ENCODE data around the gene OGDH.
"Not testable (repeated sequence)": the region's sequence is repeated elsewhere in the genome, so short reads cannot be mapped to it uniquely, and the experiment has no call there.

The OGDH gene

DNA sequence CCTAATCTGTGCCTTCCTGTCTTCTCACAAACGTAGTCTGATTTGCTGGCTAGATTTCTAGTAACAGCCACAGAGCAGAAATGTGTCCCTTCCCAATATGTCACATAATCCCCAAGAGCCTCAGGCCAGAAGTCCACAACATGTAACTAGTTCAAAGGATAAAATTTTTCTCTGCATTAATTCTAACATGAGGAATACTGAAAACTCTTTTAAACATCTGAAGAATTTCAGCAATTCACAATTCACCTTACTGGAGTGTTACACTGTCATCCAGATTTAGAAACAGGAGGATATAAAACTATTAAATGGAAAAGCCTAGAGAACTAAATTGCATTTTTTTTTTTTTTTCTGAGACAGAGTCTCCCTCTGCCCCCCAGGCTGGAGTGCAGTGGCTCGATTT lies 30.2 kb upstream of the OGDH start:
- peaks cover 32 to 54% of the 10 kb centered on the region in 2 donors for H3K4me1 ChIP-seq (ENCODE audit: control insufficient read depth in 1 of 2, insufficient read depth in 2 of 2, low read length in 2 of 2)
- H3K4me3 ChIP-seq (ENCODE audit: low read depth in 1 of 2, low read length in 2 of 2) = no peak overlapping the region
- no peak overlapping the region for H3K9ac ChIP-seq (ENCODE audit: low read depth in 1 of 2, low read length in 2 of 2)
- H3K36me3 ChIP-seq (ENCODE audit: control insufficient read depth in 1 of 2, insufficient read depth in 2 of 2, low read length in 2 of 2) = peaks cover 37 to 48% of the 10 kb centered on the region in 2 donors
- H3K27me3 ChIP-seq (ENCODE audit: control insufficient read depth in 1 of 2, insufficient read depth in 2 of 2, low read length in 2 of 2) = no peaks in the 10 kb centered on the region
- H3K9me3 ChIP-seq (ENCODE audit: control insufficient read depth in 1 of 2, low read length in 2 of 2) = no peaks in the 10 kb centered on the region
- H3K27ac ChIP-seq (ENCODE audit: low read depth, low read length) = no peak overlapping the region

DNA sequence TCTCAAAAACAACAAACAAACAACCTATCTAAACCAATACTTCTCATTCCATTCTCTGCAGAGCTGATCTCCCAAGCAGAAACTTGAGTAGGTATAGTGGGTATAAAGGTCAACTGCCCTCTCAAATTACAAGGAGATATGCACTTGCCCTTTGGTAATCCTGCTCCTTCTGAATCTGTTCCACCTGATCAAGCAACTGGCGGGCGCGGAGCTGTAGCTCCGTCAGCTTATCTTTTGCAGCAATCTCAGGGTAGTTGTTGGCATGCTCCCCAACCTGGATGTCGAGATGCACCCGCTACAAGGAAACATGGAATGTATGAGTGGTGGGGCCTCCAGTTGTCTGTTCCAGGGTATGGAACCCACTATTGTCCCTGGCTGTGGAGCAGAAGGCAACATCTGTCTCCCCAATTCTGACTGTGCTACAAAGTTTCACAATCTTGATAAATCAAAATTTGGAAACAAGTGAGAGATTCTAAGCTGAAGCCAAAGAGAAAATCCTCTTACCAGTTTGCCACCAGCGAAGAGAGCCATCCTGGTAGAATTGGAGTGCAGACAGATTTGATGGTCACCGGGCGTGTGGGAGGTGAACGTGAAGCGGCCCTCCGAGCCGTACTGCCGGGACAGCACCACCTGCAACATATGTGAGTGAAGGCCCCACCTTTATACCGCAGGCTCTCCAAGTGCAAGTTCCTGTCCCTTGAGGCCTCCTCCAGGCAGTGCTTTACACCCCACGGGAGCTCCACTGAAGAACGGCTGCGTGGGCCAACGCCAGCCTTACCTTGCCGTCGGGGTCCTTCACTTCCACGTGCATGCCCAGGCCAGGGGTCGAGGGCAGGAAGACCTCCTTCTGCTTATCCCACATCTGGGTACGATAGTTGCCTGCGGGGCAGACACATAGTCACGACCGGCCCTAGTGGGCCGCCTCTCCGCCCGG lies 25.2 kb upstream of the OGDH start:
- Histone ChIP-seq H3K36me3 (ENCODE audit: control insufficient read depth in 1 of 2, insufficient read depth in 2 of 2, low read length in 2 of 2) (peaks cover 26% of the 10 kb centered on the region in 2 donors), H3K27ac (ENCODE audit: low read depth, low read length) (peak overlapping the region; percentile 97), H3K9me3 (ENCODE audit: control insufficient read depth in 1 of 2, low read length in 2 of 2) (no peaks in the 10 kb centered on the region)

DNA sequence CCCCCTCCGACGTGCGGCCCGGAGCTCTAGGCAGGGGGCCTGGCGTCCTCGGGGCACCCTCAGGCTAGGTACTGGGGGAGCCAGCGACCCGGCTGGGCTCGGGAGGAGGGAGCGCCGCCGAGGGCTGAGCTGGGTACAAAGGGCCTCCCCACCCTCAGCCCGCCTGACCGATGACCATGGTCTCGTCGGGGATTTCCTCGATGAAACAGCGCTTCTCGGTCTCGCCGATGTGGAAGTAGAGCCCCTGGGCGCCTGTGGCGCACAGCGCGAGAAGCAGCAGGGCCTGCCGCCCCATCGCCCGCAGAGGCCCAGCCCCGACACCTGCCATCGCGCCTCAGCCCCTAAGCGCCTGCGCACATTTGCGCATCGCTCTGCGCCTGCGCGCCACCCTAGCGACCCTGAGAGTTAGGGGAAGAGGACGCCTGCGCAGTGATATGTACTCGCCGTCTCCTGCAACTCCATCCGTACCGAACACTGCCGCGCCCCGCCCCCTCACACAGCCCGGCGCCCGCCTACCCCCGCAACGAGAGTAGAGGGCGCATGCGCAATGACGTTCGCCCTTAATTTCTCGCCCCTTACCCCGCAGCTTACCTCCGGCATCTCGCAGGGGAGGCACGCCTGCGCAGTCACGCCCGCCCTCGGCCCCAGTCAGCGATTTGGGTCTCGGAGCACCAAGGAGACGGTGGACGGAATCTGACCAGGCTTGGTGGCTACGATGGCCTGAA lies 24.4 kb upstream of the OGDH start, which contains the start of gene TMED4:
Gene TMED4 (minus strand): TSS at position 353 of the 725 bp plus-strand sequence. CDS start 25 bp downstream, at position 328.
- no peaks in the 10 kb centered on the region for H3K9me3 ChIP-seq (ENCODE audit: control insufficient read depth in 1 of 2, low read length in 2 of 2)
- H3K9ac ChIP-seq (ENCODE audit: low read depth in 1 of 2, low read length in 2 of 2) = peak within 1 kb of the TSS; percentile 97 to 100
- H3K27ac ChIP-seq (ENCODE audit: low read depth, low read length) = peak within 1 kb of the TSS; percentile 97
- H3K4me3 ChIP-seq (ENCODE audit: low read depth in 1 of 2, low read length in 2 of 2) = peak within 1 kb of the TSS; percentile 96 to 98
- no peaks in the 10 kb centered on the region for H3K27me3 ChIP-seq (ENCODE audit: control insufficient read depth in 1 of 2, insufficient read depth in 2 of 2, low read length in 2 of 2)
- peaks cover 8 to 33% of the 10 kb centered on the region in 2 donors for H3K4me1 ChIP-seq (ENCODE audit: control insufficient read depth in 1 of 2, insufficient read depth in 2 of 2, low read length in 2 of 2)
- peaks cover 23 to 24% of the 10 kb centered on the region in 2 donors for H3K36me3 ChIP-seq (ENCODE audit: control insufficient read depth in 1 of 2, insufficient read depth in 2 of 2, low read length in 2 of 2)

More for the DNA sequence above, 25.2 kb upstream of the OGDH start:
- Histone ChIP-seq H3K9ac (ENCODE audit: low read depth in 1 of 2, low read length in 2 of 2) (peak overlapping the region; percentile 97 to 100), H3K4me1 (ENCODE audit: control insufficient read depth in 1 of 2, insufficient read depth in 2 of 2, low read length in 2 of 2) (peaks cover 8 to 33% of the 10 kb centered on the region in 2 donors), H3K27me3 (ENCODE audit: control insufficient read depth in 1 of 2, insufficient read depth in 2 of 2, low read length in 2 of 2) (no peaks in the 10 kb centered on the region), H3K4me3 (ENCODE audit: low read depth in 1 of 2, low read length in 2 of 2) (peak overlapping the region; percentile 96 to 98)

DNA sequence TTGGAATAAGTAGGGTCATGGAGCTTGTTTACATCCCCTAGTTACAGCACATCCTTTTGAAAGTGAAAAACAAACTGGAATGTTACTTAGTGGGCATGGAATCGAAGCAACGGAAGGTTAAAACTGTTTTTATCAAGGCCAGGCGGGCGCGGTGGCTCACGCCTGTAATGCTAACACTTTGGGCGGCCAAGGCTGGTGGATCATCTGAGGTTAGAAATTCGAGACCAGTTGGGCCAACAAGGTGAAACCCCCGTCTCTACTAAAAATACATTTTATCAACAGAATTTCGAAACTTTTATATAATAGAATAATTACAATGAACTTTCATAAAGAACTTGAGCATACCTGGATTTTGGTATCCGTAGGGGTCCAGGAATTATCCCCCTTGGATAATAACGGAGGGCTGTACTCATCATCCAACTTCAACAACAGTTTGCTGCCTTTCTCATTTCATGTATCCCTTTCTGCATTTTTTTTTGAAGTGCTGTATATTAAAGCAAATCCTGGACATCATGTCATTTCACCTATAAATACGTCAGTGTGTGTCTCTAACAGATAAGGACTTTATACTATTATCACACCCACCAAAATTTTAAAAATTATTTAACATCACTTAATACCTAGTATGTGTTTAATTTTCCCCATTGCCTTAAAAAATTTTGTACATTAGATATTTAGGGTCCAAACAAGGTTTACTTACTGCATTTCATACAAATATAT lies 23.1 kb upstream of the OGDH start:
- Histone ChIP-seq H3K4me1 (ENCODE audit: control insufficient read depth in 1 of 2, insufficient read depth in 2 of 2, low read length in 2 of 2) (peaks cover 8 to 33% of the 10 kb centered on the region in 2 donors), H3K9me3 (ENCODE audit: control insufficient read depth in 1 of 2, low read length in 2 of 2) (no peaks in the 10 kb centered on the region), H3K36me3 (ENCODE audit: control insufficient read depth in 1 of 2, insufficient read depth in 2 of 2, low read length in 2 of 2) (peaks cover 17 to 24% of the 10 kb centered on the region in 2 donors), H3K27ac (ENCODE audit: low read depth, low read length) (peak overlapping the region; percentile 97), H3K27me3 (ENCODE audit: control insufficient read depth in 1 of 2, insufficient read depth in 2 of 2, low read length in 2 of 2) (no peaks in the 10 kb centered on the region), H3K9ac (ENCODE audit: low read depth in 1 of 2, low read length in 2 of 2) (peak overlapping the region; percentile 73 to 93), H3K4me3 (ENCODE audit: low read depth in 1 of 2, low read length in 2 of 2) (peak overlapping the region; percentile 68 to 91)

DNA sequence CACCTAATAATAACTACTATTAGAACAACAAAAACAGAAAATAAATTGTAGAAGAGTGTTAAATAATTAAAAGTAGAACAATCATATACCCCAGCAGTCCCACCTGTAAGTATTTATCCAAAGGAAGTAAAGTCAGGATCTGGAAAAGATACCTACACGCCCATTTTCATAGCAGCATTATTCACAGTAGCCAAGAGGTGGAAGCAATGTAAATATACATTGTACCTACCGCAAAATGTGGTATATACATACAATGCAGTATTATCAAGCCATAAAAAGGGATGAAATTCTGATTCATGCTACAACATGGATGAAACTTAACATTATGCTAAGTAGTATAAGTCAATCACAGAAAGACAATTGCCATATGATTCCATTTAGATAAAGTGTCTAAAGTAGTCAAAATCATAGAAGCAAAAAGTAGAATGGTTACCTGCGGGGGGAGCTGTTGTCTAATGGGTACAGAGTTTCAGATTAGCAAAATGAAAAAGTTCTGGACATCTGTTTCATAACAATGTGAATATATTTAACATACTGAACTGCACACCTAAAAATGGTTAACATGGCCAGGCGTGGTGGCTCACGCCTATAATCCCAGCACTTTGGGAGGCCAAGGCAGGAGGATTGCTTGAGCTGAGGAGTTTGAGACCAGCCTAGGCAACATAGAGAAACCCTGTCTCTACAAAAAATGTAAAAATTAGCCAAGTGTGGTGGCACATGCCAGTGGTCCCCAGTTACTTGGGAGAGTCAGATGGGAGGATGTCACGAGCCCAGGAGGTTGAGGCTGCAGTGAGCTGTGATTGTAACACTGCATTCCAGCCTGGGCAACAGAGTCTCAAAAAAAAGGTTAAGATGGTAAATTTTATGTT lies 18.4 kb upstream of the OGDH start:
- Histone ChIP-seq H3K36me3 (ENCODE audit: control insufficient read depth in 1 of 2, insufficient read depth in 2 of 2, low read length in 2 of 2) (no peaks in the 10 kb centered on the region), H3K9me3 (ENCODE audit: control insufficient read depth in 1 of 2, low read length in 2 of 2) (no peaks in the 10 kb centered on the region), H3K9ac (ENCODE audit: low read depth in 1 of 2, low read length in 2 of 2) (peak overlapping the region in 1 of 2 donors; percentile 7), H3K4me1 (ENCODE audit: control insufficient read depth in 1 of 2, insufficient read depth in 2 of 2, low read length in 2 of 2) (peaks cover 0 to 2% of the 10 kb centered on the region in 2 donors), H3K27me3 (ENCODE audit: control insufficient read depth in 1 of 2, insufficient read depth in 2 of 2, low read length in 2 of 2) (no peaks in the 10 kb centered on the region), H3K4me3 (ENCODE audit: low read depth in 1 of 2, low read length in 2 of 2) (no peak overlapping the region), H3K27ac (ENCODE audit: low read depth, low read length) (no peak overlapping the region)

DNA sequence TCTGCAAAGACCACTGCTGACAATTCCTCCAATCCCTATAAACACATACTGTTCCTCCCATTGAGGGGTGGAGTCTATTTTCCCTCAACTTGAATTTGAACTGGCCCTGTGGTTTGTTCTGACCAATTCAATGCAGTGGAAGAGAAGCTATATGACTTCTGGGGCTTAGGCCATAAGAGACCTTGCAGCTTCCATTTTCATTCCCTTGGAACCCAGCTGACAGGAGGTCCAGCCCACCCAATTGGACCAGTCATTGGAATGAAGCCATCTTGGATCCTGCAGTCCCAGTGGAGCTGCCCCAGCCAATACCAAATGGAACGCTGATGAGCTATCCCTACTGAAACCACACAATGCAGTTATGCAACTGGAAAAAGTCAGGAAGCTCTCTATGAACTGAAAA lies 15.5 kb upstream of the OGDH start:
- no peaks in the 10 kb centered on the region for H3K4me1 ChIP-seq (ENCODE audit: control insufficient read depth in 1 of 2, insufficient read depth in 2 of 2, low read length in 2 of 2)
- H3K4me3 ChIP-seq (ENCODE audit: low read depth in 1 of 2, low read length in 2 of 2) = no peak overlapping the region
- no peaks in the 10 kb centered on the region for H3K27me3 ChIP-seq (ENCODE audit: control insufficient read depth in 1 of 2, insufficient read depth in 2 of 2, low read length in 2 of 2)

DNA sequence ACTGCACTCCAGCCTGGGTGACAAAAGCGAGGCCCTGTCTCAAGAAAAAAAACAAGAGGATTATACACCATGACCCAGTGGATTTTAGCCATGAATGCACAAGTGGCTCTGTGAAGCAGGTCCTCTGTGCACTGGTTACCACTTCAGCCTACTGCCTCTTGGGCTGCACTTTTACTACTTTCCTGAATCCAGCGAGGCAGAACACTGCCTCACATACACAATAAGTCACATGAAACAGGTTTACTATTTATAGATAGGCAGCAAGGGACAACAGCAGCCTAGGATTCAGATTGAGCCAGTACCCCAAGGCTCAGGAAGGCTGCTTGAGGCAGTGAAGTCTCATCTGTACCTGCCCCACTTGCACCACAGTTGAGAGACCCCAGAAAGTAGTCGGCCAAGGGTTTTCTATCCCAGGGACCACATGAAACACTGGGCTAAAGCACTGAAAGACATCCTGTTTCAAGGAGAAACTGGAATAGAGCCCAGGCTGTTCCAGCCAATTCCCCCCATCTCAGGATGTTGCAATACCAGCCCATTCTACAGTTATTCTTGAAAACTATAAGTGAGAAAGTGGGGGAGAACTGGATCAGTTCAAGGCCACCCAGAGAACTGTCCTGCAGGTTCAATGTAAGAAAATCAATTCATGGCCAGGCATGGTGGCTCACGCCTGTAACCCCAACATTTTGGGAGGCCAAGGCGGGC lies 10.3 kb upstream of the OGDH start:
- H3K27ac ChIP-seq (ENCODE audit: low read depth, low read length) = no peak overlapping the region
- H3K36me3 ChIP-seq (ENCODE audit: control insufficient read depth in 1 of 2, insufficient read depth in 2 of 2, low read length in 2 of 2) = no peaks in the 10 kb centered on the region
- H3K9me3 ChIP-seq (ENCODE audit: control insufficient read depth in 1 of 2, low read length in 2 of 2) = no peaks in the 10 kb centered on the region
- no peaks in the 10 kb centered on the region for H3K4me1 ChIP-seq (ENCODE audit: control insufficient read depth in 1 of 2, insufficient read depth in 2 of 2, low read length in 2 of 2)
- H3K9ac ChIP-seq (ENCODE audit: low read depth in 1 of 2, low read length in 2 of 2) = no peak overlapping the region
- H3K4me3 ChIP-seq (ENCODE audit: low read depth in 1 of 2, low read length in 2 of 2) = no peak overlapping the region
- H3K27me3 ChIP-seq (ENCODE audit: control insufficient read depth in 1 of 2, insufficient read depth in 2 of 2, low read length in 2 of 2) = no peaks in the 10 kb centered on the region

More for the DNA sequence above, 15.5 kb upstream of the OGDH start:
- Histone ChIP-seq H3K27ac (ENCODE audit: low read depth, low read length) (no peak overlapping the region), H3K9ac (ENCODE audit: low read depth in 1 of 2, low read length in 2 of 2) (no peak overlapping the region), H3K9me3 (ENCODE audit: control insufficient read depth in 1 of 2, low read length in 2 of 2) (no peaks in the 10 kb centered on the region), H3K36me3 (ENCODE audit: control insufficient read depth in 1 of 2, insufficient read depth in 2 of 2, low read length in 2 of 2) (no peaks in the 10 kb centered on the region)

DNA sequence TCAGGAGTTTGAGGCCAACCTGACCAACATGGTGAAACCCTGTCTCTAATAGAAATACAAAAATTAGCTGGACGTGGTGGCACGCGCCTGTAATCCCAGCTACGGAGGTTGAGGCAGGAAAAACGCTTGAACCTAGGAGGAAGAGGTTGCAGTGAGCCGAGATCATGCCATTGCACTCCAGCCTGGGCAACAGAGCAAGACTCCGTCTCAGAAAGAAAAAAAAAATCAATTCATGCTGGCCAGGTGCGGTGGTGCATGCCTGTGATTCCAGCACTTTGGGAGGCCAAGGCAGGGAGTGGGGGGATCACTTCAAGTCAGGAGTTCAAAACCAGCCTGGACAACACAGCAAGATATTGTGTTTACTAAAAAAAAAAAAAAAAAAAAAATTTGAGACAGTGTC lies 9.2 kb upstream of the OGDH start:
- not testable (repeated sequence) for H3K9ac ChIP-seq (ENCODE audit: low read depth in 1 of 2, low read length in 2 of 2); H3K36me3 ChIP-seq (ENCODE audit: control insufficient read depth in 1 of 2, insufficient read depth in 2 of 2, low read length in 2 of 2); H3K9me3 ChIP-seq (ENCODE audit: control insufficient read depth in 1 of 2, low read length in 2 of 2)

DNA sequence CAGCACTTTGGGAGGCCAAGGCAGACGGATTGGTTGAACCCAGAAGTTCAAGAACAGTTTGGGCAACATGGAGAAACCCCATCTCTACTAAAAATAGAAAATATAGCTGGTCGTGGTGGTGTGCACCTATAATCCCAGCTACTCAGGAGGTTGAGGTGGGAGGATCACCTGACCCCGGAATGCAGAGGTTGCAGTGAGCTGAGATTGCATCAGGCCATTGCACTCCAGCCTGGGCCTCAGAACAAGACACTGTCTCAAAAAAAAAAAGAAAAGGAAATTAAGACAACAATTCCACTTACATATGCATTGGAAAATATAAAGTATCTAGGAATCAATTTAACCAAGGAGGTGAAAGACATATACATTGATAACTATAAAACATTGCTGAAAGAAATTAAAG lies 7.2 kb upstream of the OGDH start:
- H3K27ac ChIP-seq (ENCODE audit: low read depth, low read length) = no peak overlapping the region
- H3K4me1 ChIP-seq (ENCODE audit: control insufficient read depth in 1 of 2, insufficient read depth in 2 of 2, low read length in 2 of 2) = no peaks in the 10 kb centered on the region
- no peaks in the 10 kb centered on the region for H3K27me3 ChIP-seq (ENCODE audit: control insufficient read depth in 1 of 2, insufficient read depth in 2 of 2, low read length in 2 of 2)
- H3K9me3 ChIP-seq (ENCODE audit: control insufficient read depth in 1 of 2, low read length in 2 of 2) = no peaks in the 10 kb centered on the region
- no peaks in the 10 kb centered on the region for H3K36me3 ChIP-seq (ENCODE audit: control insufficient read depth in 1 of 2, insufficient read depth in 2 of 2, low read length in 2 of 2)
- H3K9ac ChIP-seq (ENCODE audit: low read depth in 1 of 2, low read length in 2 of 2) = no peak overlapping the region
- no peak overlapping the region for H3K4me3 ChIP-seq (ENCODE audit: low read depth in 1 of 2, low read length in 2 of 2)

More for the DNA sequence above, 9.2 kb upstream of the OGDH start:
- H3K4me3 ChIP-seq (ENCODE audit: low read depth in 1 of 2, low read length in 2 of 2); H3K27me3 ChIP-seq (ENCODE audit: control insufficient read depth in 1 of 2, insufficient read depth in 2 of 2, low read length in 2 of 2); H3K27ac ChIP-seq (ENCODE audit: low read depth, low read length); H3K4me1 ChIP-seq (ENCODE audit: control insufficient read depth in 1 of 2, insufficient read depth in 2 of 2, low read length in 2 of 2): not testable (repeated sequence)

All from duodenal mucosa (tissue), 2 donors.